ENCODE results near the gene IGLL5. TPM values are rescaled to one million over a fixed set of nuclear protein-coding genes. Genes with fewer than 3 reads are reported as not detected.

Gene IGLL5
- total RNA-seq, 1 donor from 2014 or later, result not detected

- DNase-seq, result no peak
Measured at GRCh38 chr22:22863001-22863400, 24.6 kb upstream of the IGLL5 start.

- no peak for DNase-seq
Measured at GRCh38 chr22:22865311-22866072, 22.1 kb upstream of the IGLL5 start.

GRCh38 chr22:22866381-22867111 is 21.1 kb upstream of the IGLL5 start:
- no peak for DNase-seq

GRCh38 chr22:22867996-22868715 is 19.5 kb upstream of the IGLL5 start:
- no peak for DNase-seq

- DNase-seq, result no peak
Measured at GRCh38 chr22:22870577-22871404, 16.8 kb upstream of the IGLL5 start.

GRCh38 chr22:22871536-22872278 is 15.9 kb upstream of the IGLL5 start:
- no peak for DNase-seq

GRCh38 chr22:22872722-22873708 is 14.6 kb upstream of the IGLL5 start:
- no peak for DNase-seq

- peak; percentile 8 for DNase-seq
Measured at GRCh38 chr22:22877523-22878210, 9.9 kb upstream of the IGLL5 start.

- DNase-seq, result no peak
Measured at GRCh38 chr22:22878211-22878570, 9.4 kb upstream of the IGLL5 start.

- no peak for DNase-seq
Measured at GRCh38 chr22:22878801-22879674, 8.6 kb upstream of the IGLL5 start.

- no peak for DNase-seq
Measured at GRCh38 chr22:22879675-22880155, 7.9 kb upstream of the IGLL5 start.

GRCh38 chr22:22880645-22881044 is 7.0 kb upstream of the IGLL5 start:
- no peak for DNase-seq

- no peak for DNase-seq
Measured at GRCh38 chr22:22881116-22882000, 6.3 kb upstream of the IGLL5 start.

GRCh38 chr22:22882033-22882717 is 5.4 kb upstream of the IGLL5 start:
- DNase-seq, result no peak

- no peak for DNase-seq
Measured at GRCh38 chr22:22883090-22883727, 4.4 kb upstream of the IGLL5 start.

Data from occipital lobe (tissue), 2 donors.